ENCODE data around the gene ZCWPW1.
"Not testable (repeated sequence)": the region's sequence is repeated elsewhere in the genome, so short reads cannot be mapped to it uniquely, and the experiment has no call there.

The ZCWPW1 gene

GRCh38 chr7:100455206-100455605 is 26.7 kb upstream of the ZCWPW1 start:
- no peak for DNase-seq

GRCh38 chr7:100453854-100454253 is 25.4 kb upstream of the ZCWPW1 start:
- not testable (repeated sequence) for DNase-seq

DNA sequence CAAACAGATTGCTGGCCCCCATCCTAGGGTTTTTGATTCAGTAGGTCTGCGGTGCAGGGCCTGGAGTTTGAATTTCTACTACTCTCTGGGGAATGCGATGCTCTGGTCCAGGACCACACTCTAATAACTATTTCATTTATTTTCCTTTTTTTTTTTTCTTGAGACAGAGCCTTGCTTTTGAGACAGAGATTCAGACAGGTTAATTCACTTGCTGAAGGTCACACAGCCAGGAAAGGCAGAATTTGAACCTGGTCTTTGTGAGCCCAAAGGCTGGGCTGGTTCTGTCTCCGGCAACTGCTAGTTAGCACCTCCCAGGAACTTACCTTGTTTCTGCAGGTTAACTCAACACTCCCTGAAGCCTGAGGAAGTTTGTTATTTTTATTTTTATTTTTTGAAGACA is 24.0 kb upstream of the ZCWPW1 start:
- DNase-seq, result no peak

DNA sequence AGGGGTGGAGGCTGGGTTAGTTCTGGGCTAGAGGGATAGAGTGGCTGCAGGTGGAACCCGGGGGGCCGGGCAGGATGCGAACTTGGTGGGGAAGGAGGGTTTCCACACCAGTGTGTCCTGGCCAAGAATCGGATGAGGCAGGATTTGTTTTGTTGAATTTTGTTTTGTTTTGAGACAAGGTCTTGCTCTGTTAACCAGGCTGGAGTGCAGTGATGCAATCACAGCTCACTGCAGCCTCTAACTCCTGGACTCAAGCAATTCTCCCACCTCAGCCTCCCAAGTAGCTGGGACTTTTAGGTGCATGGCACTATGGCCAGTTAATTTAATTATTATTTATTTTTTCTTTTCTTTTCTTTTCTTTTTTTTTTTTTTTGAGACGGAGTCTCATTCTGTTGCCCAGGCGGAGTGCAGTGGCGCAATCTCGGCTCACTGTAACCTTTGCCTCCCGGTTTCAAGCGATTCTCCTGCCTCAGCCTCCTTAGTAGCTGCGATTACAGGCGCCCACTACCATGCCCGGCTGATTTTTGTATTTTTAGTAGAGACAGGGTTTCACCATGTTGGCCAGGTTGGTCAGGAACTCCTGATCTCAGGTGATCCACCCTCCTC is 20.8 kb upstream of the ZCWPW1 start:
- no peak for DNase-seq

GRCh38 chr7:100447363-100447762 is 18.9 kb upstream of the ZCWPW1 start:
- DNase-seq, result not testable (repeated sequence)

DNA sequence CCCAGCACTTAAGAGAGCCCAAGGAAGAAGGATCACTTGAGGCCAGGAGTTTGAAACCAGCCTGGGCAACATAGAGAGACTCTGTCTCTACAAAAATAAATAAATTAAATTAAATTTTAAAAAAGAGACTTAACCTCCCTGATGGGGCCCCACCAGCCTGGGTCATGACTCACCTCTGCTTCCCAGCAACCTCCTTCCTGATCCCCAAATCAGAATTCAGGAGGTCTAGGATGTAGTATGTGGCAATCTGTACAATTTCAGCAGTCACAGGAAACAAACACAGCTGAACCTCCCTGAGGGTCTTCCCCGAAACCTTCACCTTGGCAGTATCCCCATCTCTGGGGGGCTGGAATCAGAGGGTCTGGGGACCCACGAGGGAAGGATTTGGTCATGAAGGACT is 17.5 kb upstream of the ZCWPW1 start:
- no peak for DNase-seq

DNA sequence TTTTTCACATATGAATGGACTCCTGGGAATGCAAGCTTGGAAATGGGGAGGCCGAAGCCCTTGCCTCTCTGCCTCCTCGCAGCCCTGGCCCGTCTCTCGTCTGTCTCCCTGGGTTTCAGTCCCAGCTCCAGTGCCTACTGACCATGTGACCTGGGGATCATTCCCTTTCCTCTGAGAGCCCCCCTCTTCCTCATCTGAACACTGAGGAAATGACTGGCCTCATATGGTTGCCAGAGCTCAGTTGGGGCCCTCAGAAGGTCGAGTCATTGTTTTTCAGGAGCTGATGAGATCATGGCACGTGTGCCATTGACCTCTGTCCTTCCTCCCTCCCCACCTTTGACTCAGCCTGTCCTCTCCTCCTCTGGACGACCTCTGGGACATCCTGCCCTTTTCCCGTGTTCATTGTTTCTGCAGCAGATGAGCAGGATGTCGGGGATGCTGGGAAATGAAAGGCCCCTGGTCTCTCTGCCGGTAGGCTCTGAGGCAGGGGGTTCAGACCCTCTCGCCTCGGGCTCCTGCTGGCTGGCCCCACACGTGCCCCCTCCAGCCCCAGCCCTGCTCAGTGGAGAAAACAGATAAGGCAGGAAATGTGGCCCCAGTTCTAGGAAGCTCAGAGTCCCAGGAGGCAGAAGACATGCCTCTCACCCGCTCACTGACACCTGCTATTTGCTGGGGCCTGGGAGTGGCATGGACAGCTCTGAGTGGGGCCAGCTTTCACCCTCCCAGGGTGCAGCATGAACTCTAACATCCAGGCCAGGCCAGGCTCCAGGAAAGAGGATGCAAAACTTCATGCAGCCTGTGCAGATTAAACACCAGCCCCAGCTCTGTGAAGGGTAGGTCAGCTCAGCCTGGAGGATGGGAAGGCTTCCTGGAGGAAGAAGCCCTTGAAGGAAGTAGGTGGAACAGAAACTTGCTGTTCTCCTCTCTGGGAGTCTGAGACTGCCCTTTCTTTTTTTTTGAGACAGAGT is 16.1 kb upstream of the ZCWPW1 start:
- DNase-seq, result no peak

GRCh38 chr7:100443096-100443840 is 14.8 kb upstream of the ZCWPW1 start:
- DNase-seq, result no peak

DNA sequence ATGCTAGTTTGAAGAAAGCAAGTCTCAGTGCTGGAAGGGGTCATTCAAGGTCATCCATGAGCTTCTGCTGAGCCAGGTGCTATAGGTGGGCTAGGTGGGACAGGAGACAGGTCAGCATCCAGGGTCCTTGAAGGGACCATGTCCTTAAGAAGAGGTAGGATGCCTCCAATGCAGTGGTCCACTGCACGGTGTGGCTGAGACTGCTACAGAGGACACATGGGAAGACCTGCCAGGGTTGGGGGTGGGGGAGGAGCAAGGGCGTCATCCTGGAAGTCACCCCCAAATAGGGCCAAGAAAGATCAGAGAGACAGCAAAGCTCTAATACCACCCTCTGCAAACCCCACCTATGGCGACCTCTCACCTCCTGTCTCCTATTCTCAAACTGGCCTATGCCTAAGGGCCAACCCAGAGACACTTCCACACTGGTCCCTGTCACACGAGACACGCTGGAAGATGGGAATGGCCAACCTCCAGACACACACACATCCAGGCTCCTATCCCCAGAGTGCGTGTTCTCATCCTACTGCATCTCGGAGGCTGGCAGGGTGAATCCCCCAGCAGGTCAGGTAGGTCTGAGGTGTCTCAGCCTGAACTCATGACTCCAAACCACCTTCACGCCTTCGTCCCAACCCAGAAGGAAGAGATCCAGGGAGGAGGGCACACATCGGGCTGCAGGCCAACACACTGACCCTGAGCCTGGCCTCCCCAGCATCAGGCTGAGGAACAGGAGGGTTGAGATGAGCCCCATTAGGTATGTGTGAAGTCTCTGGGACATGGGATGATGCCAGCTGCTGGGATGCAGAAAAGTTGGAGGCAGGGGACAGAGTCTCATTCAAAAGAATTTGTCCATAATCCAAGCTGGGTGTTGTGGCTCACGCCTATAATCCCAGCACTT is 13.4 kb upstream of the ZCWPW1 start:
- no peak for DNase-seq

- not testable (repeated sequence) for DNase-seq
Measured at GRCh38 chr7:100439244-100439643, 10.7 kb upstream of the ZCWPW1 start.

GRCh38 chr7:100438731-100439130 is 10.2 kb upstream of the ZCWPW1 start:
- DNase-seq, result not testable (repeated sequence)

GRCh38 chr7:100438172-100438571 is 9.7 kb upstream of the ZCWPW1 start:
- DNase-seq, result no peak

DNA sequence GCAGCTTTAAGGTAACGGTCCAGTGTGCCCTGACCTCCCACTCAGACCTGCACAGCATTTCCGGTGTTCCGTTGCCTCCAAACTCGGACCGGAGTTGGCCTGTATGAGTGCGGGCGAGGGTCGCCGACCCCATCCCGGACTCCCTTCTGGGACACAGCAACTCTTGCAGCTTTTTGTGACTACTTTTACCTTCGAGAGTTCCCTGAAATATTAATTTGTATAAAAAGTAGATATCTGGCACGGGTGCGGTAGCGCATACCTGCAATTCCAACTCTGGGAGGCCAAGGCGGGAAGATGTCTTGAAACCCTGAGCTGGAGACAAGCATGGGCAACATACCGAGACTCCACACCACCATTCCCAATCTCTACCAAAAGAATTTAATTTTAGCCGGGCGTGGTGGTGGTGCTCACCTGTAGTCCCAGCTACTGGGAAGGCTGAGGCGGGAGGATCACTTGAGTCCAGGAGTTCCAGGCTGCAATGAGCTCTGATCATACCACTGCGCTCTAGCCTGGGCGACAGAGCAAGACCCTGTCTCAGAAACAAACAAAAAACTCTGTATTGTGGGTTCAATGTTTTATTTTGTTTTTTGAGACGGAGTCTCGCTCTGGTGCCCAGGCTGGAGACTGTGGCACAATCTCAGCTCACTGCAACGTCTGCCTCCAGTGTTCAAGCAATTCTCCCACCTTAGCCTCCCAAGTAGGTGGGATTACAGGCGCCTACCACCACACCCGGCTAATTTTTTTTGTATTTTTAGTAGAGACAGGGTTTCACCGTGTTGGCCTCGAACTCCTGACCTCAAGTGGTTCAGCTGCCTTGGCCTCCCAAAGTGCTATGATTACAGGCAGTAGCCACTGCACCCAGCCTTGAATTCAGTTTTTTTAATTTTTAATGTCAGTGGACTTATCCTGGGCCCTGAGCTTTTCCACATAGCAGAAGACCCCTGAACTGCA is 8.9 kb upstream of the ZCWPW1 start:
- DNase-seq, result no peak

DNA sequence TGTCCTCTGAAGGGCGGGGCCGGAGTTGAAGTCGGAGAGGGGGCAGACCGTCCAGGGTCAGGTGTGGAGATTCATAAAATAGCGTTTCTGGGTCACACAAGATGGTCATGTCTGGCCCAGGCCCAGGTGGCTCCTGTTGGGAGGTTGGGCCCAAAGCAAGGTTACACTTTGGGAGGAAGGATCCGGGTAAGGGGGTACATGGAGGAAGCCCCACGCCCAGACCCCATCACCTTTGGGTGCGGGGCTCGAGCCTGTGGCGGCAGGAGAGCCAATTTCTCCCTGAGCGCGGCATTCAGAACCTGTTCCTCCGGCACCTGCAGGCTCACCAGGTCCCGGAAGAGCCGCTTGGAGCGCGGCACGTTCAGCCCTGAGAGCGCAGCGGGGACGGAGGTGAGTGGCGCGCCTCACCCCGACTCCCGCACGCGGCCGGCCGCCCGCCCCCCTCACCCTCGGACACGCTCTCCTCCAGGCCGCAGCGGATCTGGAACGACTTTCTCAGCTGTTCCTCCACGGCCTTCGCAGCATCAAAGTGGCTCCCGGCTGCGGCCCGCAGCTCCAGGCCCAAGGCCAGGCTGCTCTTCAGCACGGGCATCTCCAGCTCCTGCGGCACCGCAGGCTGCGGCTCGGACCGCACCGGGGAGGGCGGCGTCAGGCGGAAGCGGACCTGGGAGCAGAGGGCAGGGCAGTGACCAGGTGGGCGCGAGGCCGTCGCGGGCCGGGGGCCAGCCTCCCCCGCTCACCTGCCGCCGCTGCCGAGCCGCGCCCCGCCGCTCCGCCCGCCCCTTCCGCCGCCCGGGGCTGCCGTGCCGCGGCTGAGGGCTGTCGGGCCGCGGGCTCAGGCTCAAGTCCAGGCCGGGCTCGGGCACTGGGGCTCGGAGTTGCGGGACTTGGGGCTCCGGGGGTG is 7.2 kb upstream of the ZCWPW1 start:
- DNase-seq, result no peak

DNA sequence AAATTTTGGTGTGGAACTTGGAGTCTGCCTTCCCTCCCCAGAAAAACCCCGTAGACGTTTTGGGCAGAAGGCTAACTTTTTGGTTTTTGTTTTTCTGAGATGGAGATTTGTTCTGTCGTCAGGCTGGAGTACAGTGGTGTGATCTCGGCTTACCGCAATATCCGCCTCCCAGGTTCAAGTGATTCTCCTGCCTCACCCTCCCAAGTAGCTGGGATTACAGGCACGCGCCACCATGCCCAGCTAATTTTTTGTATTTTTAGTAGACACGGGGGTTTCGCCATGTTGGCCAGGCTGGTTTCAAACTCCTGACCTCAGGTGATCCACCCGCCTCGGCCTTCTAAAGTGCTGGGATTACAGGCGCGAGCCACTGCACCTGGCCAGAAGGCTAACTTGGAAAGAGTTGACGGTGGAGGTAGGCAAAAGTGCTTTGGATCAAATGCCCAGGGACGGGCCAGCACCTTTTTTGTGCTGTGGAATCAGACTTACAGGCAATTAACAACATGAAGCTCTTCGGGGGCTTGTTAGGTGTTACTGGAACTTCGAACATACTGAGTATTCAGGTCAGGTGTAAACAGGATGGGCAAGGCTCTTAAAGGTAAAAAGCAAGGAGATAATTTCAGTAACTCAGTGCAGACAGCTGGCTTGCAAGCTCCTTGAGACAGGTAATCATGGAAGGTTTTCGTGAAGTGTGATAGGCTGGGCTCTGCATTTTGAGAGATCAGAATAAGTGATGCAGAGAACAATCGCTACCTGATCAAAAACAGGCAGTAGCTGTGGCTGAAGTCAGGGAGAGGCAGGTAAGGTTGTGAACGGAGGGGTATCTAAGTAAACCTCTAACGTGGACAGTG is 6.0 kb upstream of the ZCWPW1 start:
- DNase-seq, result no peak

GRCh38 chr7:100433592-100434296 is 5.2 kb upstream of the ZCWPW1 start:
- DNase-seq, result no peak

GRCh38 chr7:100433276-100433591 is 4.7 kb upstream of the ZCWPW1 start:
- DNase-seq, result no peak

- no peak for DNase-seq
Measured at GRCh38 chr7:100432621-100433275, 4.2 kb upstream of the ZCWPW1 start.

All from NCI-H2081 treated with DMSO at 0.1 percent for 48 hours (cell line).